ENCODE data around the gene PRKACB. TPM values are rescaled to one million over a fixed set of nuclear protein-coding genes. Genes with fewer than 3 reads are reported as not detected.

PRKACB gene
- total RNA-seq, 2 experiments from 2014 or later: 16.6 to 38.5 TPM

GRCh38 chr1:84155517-84155916 lies 11.4 kb downstream of the PRKACB start:
- intact Hi-C loops (cut with micrococcal nuclease; ENCODE audit: unreplicated experiment): no loop called here
- no peak overlapping the region for H3K27ac ChIP-seq (ENCODE audit: low read depth, low read length, poor library complexity, severe bottlenecking)

GRCh38 chr1:84156210-84156621 lies 12.1 kb downstream of the PRKACB start:
- H3K27ac ChIP-seq (ENCODE audit: low read depth, low read length, poor library complexity, severe bottlenecking): no peak overlapping the region
- no peak overlapping the region for H3K4me3 ChIP-seq (ENCODE audit: low read depth, low read length, poor library complexity, severe bottlenecking)
- CTCF ChIA-PET (ENCODE audit: unreplicated experiment): no interaction called here
- POLR2A ChIA-PET: no interaction called here
- DNase-seq (ENCODE audit: low spot score): no peak
- H3K4me1 ChIP-seq (ENCODE audit: insufficient read depth, low read length, poor library complexity, severe bottlenecking): peaks cover 27% of the 10 kb centered on the region
- no peak overlapping the region for H3K4me2 ChIP-seq (ENCODE audit: low read length)
- H3K79me2 ChIP-seq (ENCODE audit: insufficient read depth, low read depth, low read length): peaks cover 81% of the 10 kb centered on the region
- no peaks in the 10 kb centered on the region for H4K20me1 ChIP-seq (ENCODE audit: insufficient read depth, low read length)
- H3K36me3 ChIP-seq (ENCODE audit: insufficient read depth, low read length): peaks cover 24% of the 10 kb centered on the region; the same call in 1 of the 2 replicates
- intact Hi-C loops (cut with micrococcal nuclease; ENCODE audit: unreplicated experiment): no loop called here
- no TSS peak for BruUV-seq (replicated peaks)
- no peaks in the 10 kb centered on the region; the same call in 1 of the 2 replicates for H3K9me3 ChIP-seq (ENCODE audit: low read length)
- no peak for TF ChIP-seq CTCF (conservative IDR thresholded peaks at IDR 0.05; ENCODE audit: low read length)
- no peak overlapping the region for H2AFZ ChIP-seq (ENCODE audit: low read length)
- no peaks in the 10 kb centered on the region for H3K9me2 ChIP-seq (ENCODE audit: insufficient read depth, low read length)

More at GRCh38 chr1:84155517-84155916, 11.4 kb downstream of the PRKACB start:
- Histone ChIP-seq H3K4me1 (ENCODE audit: insufficient read depth, low read length, poor library complexity, severe bottlenecking) (peaks cover 34% of the 10 kb centered on the region), H3K4me3 (ENCODE audit: low read depth, low read length, poor library complexity, severe bottlenecking) (no peak overlapping the region), H3K79me2 (ENCODE audit: insufficient read depth, low read depth, low read length) (peaks cover 81% of the 10 kb centered on the region; the same call in 1 of the 2 replicates), H3K36me3 (ENCODE audit: insufficient read depth, low read length) (peaks cover 24% of the 10 kb centered on the region; the same call in 1 of the 2 replicates), H3K9me2 (ENCODE audit: insufficient read depth, low read length) (no peaks in the 10 kb centered on the region), H4K20me1 (ENCODE audit: insufficient read depth, low read length) (no peaks in the 10 kb centered on the region), H3K9me3 (ENCODE audit: low read length) (no peaks in the 10 kb centered on the region; the same call in 1 of the 2 replicates), H2AFZ (ENCODE audit: low read length) (no peak overlapping the region), H3K4me2 (ENCODE audit: low read length) (no peak overlapping the region)
- no peak for TF ChIP-seq EZH2phosphoT487 (IDR thresholded peaks at IDR 0.05; ENCODE audit: borderline replicate concordance, low read depth, low read length)
- no peak for TF ChIP-seq CTCF (conservative IDR thresholded peaks at IDR 0.05; ENCODE audit: low read length)
- BruUV-seq (replicated peaks): no TSS peak
- CTCF ChIA-PET (ENCODE audit: unreplicated experiment): no interaction called here
- POLR2A ChIA-PET: no interaction called here
- DNase-seq (ENCODE audit: low spot score): no peak

- POLR2A ChIA-PET: interaction anchor here (0.5 to 2.3 kb wide), 3 partner anchors 15 to 413 kb away, joined by 3 to 10 read pairs (median 3); partner anchors contain the start of gene PRKACB
- H3K4me2 ChIP-seq (ENCODE audit: low read length): no peak overlapping the region
- no peaks in the 10 kb centered on the region for H3K9me2 ChIP-seq (ENCODE audit: insufficient read depth, low read length)
- intact Hi-C loops (cut with micrococcal nuclease; ENCODE audit: unreplicated experiment): no loop called here
- no peaks in the 10 kb centered on the region; the same call in 1 of the 2 replicates for H3K9me3 ChIP-seq (ENCODE audit: low read length)
- H3K79me2 ChIP-seq (ENCODE audit: insufficient read depth, low read depth, low read length): peaks cover 83% of the 10 kb centered on the region
- H3K4me3 ChIP-seq (ENCODE audit: low read depth, low read length, poor library complexity, severe bottlenecking): no peak overlapping the region
- H3K27ac ChIP-seq (ENCODE audit: low read depth, low read length, poor library complexity, severe bottlenecking): no peak overlapping the region
- no TSS peak for BruUV-seq (replicated peaks)
- H3K36me3 ChIP-seq (ENCODE audit: insufficient read depth, low read length): peaks cover 17% of the 10 kb centered on the region; the same call in 1 of the 2 replicates
- no peak for TF ChIP-seq CTCF (conservative IDR thresholded peaks at IDR 0.05; ENCODE audit: low read length)
- TF ChIP-seq EZH2phosphoT487 (IDR thresholded peaks at IDR 0.05; ENCODE audit: borderline replicate concordance, low read depth, low read length): no peak
- H4K20me1 ChIP-seq (ENCODE audit: insufficient read depth, low read length): no peaks in the 10 kb centered on the region
- no peak overlapping the region for H2AFZ ChIP-seq (ENCODE audit: low read length)
- no peak for DNase-seq (ENCODE audit: low spot score)
- CTCF ChIA-PET (ENCODE audit: unreplicated experiment): no interaction called here
- H3K4me1 ChIP-seq (ENCODE audit: insufficient read depth, low read length, poor library complexity, severe bottlenecking): peaks cover 13% of the 10 kb centered on the region
Measured at GRCh38 chr1:84159533-84160240, 15.6 kb downstream of the PRKACB start.
